Renal cortex interstitium (tissue), 11 donors: Measurements from ENCODE around the gene CALML6. TPM values are rescaled to one million over a fixed set of nuclear protein-coding genes. Genes with fewer than 3 reads are reported as not detected.

Experiments
- DNase-seq, 11 donors: peaks; one replicate each; pipeline ENCODE4 v3.0.0-alpha.2; 2013; ENCODE audit warnings: low read depth in 9 of 11, low spot score in 4 of 11; ENCODE audit errors: extremely low read depth in 1 of 11
- polyA plus RNA-seq, 3 donors: library from polyadenylated mRNA; unstranded; fragments of 120-200 nt; gene quantifications; one replicate each; pipeline ENCODE4 v1.2.1, GENCODE V29; 2013; ENCODE audit not compliant: insufficient read length in 3 of 3

CALML6 gene
- polyA plus RNA-seq, 3 donors = 0.36 to 0.73 (median 0.72) TPM

- DNase-seq = no peak
Measured at GRCh38 chr1:1937549-1938275, 22.7 kb downstream of the CALML6 start.

GRCh38 chr1:1938276-1938573 lies 23.2 kb downstream of the CALML6 start:
- DNase-seq = no peak

GRCh38 chr1:1938613-1939295 lies 23.7 kb downstream of the CALML6 start:
- no peak for DNase-seq

GRCh38 chr1:1939296-1940122 lies 24.4 kb downstream of the CALML6 start:
- no peak for DNase-seq

GRCh38 chr1:1940123-1940425 lies 25.0 kb downstream of the CALML6 start:
- no peak for DNase-seq

- DNase-seq = no peak
Measured at GRCh38 chr1:1941211-1941841, 26.3 kb downstream of the CALML6 start.

GRCh38 chr1:1941868-1942752 lies 27.1 kb downstream of the CALML6 start:
- no peak for DNase-seq

- no peak for DNase-seq
Measured at GRCh38 chr1:1942753-1943656, 27.9 kb downstream of the CALML6 start.

- DNase-seq = peak in 1 of 11 donors; percentile 12
Measured at GRCh38 chr1:1943834-1944570, 28.9 kb downstream of the CALML6 start.

GRCh38 chr1:1945782-1946393 lies 30.8 kb downstream of the CALML6 start:
- no peak for DNase-seq

- DNase-seq = no peak
Measured at GRCh38 chr1:1946540-1946939, 31.5 kb downstream of the CALML6 start.

- DNase-seq = no peak
Measured at GRCh38 chr1:1947493-1947892, 32.4 kb downstream of the CALML6 start.

GRCh38 chr1:1948783-1949182 lies 33.7 kb downstream of the CALML6 start:
- DNase-seq = no peak

GRCh38 chr1:1950940-1951339 lies 35.9 kb downstream of the CALML6 start:
- no peak for DNase-seq

GRCh38 chr1:1954015-1954414 lies 39.0 kb downstream of the CALML6 start:
- no peak for DNase-seq

- no peak for DNase-seq
Measured at GRCh38 chr1:1954831-1955441, 39.9 kb downstream of the CALML6 start.
